Suppressor macrophage treated with lipopolysaccharide for 1 hour (primary cell): Measurements from ENCODE around the gene IQGAP2.
"Not testable (repeated sequence)": the region's sequence is repeated elsewhere in the genome, so short reads cannot be mapped to it uniquely, and the experiment has no call there.

Experiments used
- DNase-seq, 3 donors: peaks; one replicate each; pipeline ENCODE4 v3.0.0-alpha.2; 2020 to 2022

IQGAP2 gene

DNA sequence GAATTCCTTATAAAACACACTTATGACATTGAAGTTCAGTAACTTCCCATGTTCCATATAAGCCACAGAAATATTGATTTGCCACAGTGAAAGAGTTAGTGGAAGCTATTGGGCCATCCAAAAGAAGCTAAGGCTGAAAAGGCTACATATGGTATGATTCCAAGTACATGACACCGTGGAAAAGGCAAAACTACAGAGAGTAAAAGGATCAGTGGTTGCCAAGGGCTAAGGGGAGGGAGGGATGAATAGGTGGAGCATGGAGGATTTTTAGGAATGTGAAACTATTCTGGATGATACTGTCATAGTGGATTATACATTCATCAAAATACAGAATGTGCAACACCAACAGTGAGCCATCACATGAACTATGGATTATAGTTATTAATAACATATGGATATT lies 110.4 kb downstream of the IQGAP2 start:
- peak in 1 of 3 donors; percentile 39 for DNase-seq

DNA sequence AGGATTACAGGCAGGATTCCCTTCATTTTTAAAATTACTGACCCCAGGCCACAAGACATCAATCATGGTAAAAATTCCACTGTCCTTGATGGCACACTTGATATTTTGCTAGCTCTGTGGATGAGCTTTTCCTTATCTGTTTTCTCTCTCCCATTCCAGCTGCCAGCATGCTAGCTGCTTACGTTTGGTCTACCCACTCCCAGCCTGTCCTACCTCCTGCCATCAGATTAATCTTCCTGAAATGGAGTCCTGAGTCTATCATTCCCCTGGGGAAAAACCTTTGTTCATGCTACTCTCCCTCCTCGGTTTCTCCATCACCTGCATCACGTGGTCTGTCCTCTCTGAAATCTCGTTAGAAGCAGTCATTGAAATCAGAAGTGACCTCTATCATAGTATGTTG lies 111.2 kb downstream of the IQGAP2 start:
- DNase-seq, result no peak

DNA sequence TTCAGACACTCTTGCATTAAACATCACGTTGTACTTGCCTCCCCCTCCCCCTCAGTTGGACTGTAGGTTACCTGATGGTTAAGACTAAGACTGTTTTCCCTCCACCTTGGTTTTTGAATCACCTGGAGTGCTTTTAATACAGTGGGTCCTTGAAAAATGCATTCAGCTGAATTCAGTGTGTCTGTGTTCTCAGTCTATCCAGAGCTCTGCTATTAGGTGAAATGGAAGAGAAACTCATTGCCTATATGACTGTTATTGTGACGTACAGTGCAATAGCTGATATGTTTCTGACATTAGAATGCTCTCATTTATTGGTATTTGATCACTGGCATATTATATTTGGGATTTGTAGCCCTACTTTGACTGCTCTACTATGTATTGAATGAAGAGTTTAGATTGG lies 111.6 kb downstream of the IQGAP2 start:
- DNase-seq, result no peak

DNA sequence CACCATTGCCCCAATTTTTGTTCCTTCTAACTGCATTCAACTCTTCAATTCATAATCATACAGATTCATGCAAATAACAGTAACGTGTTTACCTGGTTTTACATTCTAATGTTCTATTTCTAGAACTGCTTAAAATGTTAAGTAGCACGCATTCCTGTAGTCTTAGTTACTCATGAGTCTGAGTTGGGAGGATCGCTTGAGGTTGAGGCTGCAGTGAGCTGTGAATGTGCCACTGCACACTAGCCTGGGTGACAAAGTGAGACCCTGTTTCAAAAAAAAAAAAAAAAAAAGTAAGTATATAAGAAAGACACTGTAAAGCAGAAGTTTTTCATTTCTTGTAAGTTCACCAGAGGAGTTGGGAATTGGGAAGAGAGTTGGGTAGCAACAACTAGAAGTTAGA lies 114.2 kb downstream of the IQGAP2 start:
- DNase-seq, result no peak

DNA sequence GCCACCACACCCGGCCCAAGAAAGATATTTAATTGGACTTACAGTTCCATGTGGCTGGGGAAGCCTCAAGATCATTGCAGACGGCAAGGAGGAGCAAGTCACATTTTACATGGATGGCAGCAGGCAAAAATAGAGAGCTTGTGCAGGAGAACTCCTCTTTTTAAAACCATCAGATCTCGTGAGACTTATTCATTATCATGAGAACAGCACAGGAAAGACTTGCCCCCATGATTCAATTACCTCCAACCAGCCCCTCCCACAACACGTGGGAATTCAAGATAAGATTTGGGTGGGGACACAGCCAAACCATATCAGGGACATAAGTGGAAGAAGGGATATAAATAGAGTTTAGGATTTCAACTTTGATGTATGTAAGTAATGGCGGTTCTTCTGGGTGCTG lies 115.2 kb downstream of the IQGAP2 start:
- DNase-seq, result not testable (repeated sequence)

DNA sequence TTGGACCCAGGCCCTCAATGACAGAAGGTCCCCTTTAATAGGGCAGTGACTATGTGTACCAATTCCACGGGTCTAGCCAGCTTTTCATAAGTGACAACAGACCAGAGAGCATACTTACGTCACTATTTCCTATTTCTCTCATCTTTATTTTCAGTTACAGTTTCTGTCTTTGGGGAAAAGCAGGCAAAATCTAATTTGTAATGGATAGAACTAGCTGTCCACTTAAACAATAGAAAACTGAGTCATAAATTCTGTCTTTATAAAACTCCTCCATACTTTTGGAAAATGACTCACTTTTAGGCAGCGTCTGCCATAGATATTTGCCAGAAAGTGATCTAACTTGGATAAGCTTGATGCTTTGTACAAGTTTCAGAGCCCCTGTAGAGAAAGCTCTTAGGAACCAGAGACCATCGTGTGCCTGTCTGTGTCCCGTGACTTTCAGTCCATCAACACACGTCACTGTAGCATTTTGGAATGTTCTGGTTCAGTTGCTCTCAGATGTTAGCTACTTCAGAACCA lies 118.2 kb downstream of the IQGAP2 start:
- DNase-seq, result peak; percentile 75 to 97 (median 92)

DNA sequence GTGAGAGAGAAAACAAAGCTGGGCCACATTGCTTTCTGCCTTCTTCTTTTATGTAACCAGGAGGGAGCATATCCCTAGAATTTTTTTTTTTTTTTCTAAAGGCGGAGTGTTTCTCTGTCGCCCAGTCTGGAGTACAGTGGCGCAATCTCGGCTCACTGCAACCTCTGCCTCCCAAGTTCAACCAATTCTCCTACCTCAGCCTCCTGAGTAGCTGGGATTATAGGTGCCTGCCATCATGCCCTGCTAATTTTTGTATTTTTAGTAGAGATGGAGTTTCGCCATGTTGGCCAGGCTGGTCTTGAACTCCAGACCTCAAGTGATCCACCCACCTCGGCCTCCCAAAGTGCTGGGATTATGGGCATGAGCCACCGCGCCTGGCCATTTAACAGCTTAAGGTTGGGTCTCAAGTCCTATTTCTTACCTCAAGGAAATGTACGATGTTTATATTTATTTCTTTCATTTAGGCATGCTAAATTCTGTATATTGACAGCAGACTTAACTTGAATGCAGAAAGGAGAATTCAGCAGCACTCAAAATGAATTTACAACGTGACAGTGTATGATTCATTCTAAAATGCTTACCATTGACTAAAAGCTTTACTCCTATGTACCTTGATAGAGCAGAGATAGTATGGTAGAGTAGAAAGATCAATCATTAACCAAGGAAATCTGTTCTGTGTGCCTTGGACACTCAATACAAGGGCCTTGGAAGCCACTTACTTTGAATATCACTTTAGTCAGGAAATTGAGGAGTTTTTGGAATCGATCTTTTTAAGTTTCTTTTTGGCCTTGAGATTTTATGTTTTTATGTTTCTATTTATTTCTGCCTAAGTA lies 119.2 kb downstream of the IQGAP2 start:
- no peak for DNase-seq

DNA sequence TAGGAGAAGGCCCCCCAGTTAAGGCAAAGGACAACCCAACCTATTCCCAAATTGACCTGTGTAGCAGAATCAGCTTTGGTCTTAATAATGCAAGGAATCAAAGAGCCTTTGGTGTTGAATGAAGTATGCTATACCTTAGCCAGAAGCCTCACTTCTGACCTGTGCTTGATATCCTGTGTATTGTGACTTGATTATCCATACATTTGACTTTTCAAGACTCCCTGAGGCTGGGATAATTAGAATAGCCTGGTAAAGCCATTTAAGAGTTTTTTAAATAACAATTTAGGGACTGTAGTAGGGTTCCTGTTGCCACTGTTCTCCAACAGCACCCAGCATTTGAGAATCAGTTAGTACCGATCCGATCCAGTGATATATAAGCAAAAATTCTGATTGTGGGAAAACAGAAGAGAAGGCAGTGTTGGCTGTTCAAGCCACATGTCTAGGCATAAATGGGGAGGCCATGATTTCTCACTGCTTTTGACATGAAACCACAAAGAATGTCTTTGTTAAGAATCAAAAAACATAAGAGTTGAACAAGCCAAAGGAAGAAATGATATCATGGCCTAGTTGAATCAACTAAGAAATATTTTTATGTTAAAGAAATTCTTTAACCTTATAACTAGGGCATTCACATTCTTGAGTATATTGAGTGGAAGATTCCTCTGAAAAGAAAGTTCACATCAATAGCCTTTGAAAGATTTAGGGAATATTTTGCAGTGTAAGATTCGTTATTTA lies 121.2 kb downstream of the IQGAP2 start:
- no peak for DNase-seq

DNA sequence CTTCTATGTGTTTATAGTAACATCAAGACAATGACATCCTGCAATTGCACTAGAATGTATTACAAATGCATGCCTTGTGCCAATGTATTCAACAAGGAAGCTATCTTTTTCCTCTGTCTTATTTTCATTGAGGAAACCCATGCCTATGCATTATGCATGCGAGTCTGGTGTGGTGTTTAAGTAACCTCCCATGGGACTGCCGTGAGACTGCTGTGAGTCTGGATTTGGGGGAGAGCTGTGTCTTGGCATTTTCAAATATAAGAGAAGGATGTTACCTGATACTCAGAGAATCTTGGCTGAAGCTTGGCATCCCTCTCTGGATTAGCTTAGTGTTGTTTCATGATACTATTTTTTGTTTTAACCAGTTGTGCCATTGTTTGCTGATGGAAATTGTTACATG lies 121.8 kb downstream of the IQGAP2 start:
- DNase-seq, result no peak

DNA sequence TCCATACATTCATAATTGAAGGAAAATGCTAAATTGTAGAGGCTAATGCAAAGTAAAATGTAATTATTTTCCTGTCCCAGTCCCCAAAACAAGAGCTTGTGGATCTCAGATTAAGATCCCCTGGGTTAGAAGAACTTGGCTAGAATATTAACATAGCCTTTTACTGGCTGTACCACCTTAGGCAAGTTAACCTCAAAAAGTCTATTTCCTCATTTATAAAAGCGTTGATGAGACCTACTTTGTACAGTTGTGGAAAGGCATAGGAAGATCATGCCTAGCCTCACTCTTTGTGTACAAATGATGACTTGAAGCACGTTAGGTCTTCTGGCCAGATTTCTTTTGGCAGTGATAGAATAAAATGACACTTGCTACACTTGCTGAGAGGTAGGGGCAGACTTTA lies 122.9 kb downstream of the IQGAP2 start:
- no peak for DNase-seq

DNA sequence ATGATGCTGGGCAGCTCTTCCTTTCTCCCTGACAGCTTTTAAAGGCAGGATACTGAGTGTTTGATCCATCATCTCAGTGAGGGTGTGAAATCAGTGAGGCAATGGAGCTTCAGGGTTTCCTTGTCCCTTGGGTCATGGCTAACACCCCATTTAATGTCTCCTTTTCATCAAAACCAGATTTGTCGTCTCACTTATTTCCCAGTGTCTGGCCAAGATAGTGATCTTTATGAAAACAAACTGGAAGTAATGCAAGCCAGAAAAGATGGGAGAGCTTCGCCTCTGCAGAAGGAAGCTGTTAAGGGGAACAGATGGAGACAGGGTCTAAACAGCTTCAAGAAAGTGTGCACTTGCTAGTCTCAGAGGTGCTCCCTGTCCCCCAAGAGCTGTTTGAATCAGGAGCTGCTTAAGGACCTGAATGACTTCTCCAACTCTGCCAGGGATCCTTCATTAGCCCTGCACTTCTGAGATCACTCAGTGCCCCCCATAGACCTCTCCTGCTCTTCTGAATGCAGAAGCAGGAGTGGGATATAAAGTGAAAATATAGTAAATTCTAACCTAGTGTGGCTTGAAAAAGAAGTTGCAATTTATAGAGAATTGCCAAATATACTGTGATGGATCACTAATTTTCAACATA lies 124.0 kb downstream of the IQGAP2 start:
- no peak for DNase-seq

DNA sequence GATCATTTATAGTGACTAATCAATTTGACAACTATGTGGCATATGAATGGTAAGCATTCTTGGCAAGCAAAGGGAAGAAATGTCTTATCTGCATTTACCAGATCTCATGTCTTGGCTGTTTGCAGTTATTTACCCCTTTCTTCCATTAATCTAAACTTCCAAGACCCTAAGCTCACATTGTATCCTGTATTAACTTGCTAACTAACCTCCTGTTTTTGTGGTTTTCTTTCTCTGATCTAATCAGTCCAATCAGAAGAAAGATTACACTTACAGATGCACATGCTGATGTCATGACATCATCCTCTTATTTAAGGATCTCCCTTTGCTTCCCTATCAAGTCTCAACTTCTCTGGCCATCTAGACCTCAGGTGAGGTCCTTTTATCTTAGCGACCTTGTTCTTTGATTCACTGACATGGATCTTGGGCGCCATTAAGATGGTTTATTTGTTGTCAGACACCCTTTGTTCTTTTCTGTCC lies 124.6 kb downstream of the IQGAP2 start:
- no peak for DNase-seq

DNA sequence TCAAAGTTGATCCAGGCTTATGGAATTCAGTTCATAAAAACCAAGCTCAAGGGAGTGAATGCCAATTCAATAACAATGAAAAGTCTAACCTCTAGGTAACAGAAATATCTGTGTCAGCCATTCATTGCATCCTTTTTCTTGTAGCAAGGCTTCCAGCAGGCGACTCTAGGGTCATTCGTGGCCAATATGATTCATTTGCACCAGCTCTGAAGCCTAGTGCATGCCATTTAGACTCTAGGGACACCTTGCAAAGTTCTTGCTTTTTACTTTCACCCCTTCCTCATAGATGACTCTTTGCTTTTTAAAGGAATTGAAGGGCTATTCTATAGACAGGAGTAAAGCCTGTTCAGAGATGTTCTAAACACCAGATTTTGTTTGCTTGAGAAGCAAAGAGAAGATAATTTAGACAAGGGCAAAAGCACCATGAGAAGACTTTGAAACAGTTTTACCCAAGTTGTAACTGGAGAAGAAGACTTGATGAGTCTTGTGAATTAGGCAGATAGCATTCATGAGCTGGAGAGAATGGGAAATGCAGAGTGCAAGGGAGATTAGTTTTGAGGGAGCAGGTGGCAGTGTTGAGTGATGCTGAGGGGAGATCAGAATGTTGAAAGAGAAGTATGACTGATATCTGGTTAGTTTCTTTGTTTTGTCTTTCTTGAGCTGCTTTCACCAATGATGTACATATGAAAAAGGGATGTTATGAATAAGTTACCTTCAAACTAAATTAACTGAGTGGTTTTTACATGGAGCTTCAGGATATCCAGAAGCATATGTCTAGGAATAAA lies 125.7 kb downstream of the IQGAP2 start:
- DNase-seq, result no peak

DNA sequence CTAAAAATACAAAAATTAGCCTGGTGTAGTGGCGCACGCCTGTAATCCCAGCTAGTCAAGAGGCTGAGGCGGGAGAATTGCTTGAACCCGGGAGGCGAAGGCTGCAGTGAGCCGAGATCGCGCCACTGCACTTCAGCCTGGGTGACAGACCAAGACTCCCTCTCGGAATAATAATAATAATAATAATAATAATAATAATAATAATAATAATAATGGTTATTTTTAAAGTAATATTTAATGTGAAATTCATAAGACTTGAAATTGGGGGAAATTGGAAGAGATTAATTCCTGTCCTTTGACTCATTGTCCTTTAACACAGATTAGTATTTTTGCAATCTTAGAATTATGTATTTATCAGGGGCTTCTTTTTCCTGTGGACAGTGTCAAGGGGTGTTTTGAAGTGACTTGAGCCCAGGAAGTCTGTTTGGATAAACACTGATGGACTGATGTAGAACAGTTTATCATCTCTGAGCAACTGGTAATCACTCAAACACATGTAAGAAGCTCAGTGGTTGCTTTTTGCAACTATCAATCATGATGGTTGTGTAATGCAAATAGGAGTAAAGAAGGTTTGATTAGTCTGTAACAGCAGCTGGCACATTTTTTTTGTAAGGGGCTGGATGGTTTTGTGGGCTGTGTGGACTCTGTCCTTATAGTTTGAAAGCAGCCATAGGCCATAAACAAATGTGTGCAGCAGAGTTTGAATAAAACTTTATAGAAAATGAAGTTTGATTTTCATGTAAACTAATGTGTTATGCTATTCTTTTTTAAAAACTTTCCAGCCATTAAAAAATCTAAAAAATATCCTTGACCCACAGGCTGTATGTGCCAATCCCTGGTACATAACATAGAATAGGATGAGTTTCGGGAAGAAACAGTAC lies 126.6 kb downstream of the IQGAP2 start:
- DNase-seq, result no peak

DNA sequence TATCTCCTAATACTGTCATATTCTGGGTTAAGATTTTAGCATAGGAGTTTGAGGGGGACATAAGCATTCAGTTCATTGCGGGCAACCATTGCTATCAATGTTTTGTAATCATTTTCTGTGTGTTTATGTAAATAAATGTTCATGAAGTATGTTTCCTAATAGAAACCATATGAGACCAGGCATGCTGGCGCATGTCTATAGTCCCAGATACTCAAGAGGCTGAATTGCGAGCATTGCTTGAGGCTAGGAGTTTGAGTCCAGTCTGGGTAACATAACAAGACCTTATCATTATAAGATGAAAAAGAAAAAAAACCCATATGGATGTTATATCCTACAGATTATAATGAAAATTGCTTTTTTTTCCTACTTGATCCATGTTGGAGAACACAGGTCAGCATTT lies 129.0 kb downstream of the IQGAP2 start:
- no peak for DNase-seq

DNA sequence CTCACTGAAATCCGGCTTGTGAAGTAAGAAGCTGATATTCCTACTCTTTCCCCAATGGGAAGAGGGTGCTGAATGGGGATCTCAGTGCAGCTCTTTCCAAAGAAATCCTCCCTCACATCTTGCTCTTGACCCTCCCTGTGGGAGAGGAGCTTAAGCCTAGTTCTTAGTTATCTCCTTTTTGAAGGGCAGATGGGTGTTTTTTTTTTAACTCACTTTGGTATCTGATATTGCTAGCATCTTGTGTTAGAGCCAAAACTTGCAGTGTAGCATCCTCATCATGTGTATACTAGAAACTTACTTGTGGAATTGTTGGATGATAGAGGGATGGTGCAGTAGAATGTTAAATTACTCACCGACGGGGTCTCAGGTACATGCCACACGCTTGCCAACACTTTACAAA lies 129.9 kb downstream of the IQGAP2 start:
- DNase-seq, result no peak

DNA sequence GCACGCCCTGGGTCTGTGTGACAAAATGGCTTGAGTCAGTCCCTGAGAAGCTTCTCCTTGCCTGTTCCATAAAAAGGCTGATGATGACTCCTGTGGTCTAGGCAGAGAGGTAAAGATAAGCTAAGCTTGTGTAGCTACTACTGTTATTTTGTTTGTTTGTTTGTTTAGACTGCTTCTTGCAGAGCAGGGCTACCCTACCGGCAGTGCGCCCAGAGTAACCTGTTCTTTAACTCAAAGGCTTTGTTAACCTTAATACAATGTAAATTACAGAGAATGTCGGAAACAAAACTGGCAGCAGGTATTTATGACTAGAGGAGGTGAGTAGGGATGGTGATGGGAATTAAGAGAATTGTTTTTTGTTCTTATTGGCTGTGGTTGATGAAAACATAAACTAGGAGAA lies 132.5 kb downstream of the IQGAP2 start:
- DNase-seq, result no peak

DNA sequence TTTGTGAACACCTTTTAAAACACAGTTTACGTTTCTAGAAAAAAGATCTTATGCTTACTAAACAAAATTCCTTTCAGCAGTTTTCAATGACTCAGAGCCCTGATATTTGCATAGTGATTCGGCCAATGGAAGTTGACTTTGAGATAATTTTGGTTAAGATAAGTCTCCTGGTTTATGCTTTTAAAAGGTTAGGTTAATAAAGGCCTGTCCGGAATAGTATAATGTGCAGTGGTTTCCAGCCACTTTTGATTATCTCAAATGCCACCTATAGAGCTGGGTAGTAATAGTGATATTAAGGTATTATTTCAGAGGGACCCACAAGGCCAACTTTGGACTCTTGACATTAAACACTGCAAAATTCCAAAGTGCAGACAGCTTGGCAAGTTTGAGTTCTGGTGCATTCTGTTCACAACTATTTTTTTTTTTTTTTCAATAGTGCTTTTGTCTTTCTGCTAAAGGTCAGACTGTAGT lies 134.0 kb downstream of the IQGAP2 start:
- peak in 2 of 3 donors; percentile 54 to 56 for DNase-seq

DNA sequence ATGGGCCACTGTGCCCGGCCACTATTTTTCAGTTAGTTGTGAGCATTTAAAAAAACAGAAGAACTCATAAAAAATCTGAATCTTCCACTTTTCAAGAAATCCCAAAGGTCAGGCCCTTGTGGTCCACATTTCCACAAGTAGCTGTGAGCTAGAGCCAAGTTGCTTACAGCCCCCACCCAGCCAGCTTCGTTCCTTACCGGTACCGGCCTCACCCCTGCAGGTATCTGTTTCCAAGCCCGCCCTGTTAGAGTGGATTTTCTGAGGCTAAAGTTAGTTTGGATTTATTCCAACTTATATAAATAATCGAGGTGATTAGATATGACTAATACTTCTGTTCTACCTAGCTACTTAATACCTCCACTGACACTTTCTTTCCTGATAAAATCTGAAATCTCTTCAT lies 139.2 kb downstream of the IQGAP2 start:
- DNase-seq, result no peak

DNA sequence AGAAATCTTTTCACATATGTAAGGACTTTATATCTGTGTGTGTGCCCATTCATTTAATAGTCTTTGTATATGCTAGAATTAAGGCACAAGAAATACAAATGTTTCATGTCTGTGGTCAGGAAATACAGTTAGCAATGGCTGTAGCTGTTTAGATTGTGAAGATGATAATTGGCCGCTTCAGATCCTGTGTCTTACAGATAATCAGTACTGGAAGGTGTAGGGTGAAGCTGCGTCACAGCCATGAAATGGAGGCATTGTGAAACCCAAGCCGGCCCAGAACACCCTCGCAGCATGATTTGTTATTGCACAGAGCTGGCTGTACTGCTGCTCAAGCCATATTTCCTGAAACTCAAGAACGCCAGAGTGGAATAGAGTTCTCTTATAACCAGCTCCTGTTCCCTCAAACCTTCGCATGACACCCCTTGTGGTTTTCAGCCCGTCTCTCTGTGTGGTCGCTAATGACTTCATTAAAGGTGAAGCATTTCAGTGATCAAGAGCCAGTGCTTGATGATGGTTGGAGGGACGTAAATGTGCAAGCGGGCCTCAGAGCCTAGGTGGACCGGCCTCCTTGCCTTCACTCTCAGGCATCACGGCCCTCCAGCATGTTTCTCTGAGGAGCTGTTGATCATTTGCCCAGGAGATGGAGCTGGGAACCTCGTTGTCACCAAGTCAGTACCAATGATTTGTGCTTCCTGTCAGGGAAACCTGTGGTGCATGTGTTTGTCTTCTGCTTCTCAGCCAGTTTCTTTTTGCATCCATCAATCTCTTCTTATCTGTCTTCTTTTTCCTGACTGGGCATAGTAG lies 140.0 kb downstream of the IQGAP2 start:
- peak; percentile 84 to 88 (median 85) for DNase-seq
